Endodermal cell (in vitro differentiated cells): Measurements from ENCODE around the gene OR13J1. TPM values are rescaled to one million over a fixed set of nuclear protein-coding genes. Genes with fewer than 3 reads are reported as not detected.
"Not testable (repeated sequence)": the region's sequence is repeated elsewhere in the genome, so short reads cannot be mapped to it uniquely, and the experiment has no call there.

ENCODE experiments used
- DNase-seq: peaks from one replicate; pipeline ENCODE4 v3.0.0-alpha.2; 2017
- H3K27ac ChIP-seq: 2 replicates; pipeline ENCODE4 v1.5.1; 2013; ENCODE audit warnings: mild to moderate bottlenecking, low read depth, low read length, moderate library complexity
- H3K27me3 ChIP-seq: 2 replicates; pipeline ENCODE4 v1.6.1; 2013; ENCODE audit warnings: mild to moderate bottlenecking, low read length, moderate library complexity; ENCODE audit not compliant: insufficient read depth, control insufficient read depth, poor library complexity, severe bottlenecking
- H3K36me3 ChIP-seq: 2 replicates; pipeline ENCODE4 v1.7.0; 2013; ENCODE audit warnings: mild to moderate bottlenecking, low read length, moderate library complexity; ENCODE audit not compliant: control insufficient read depth, insufficient read depth
- H3K4me1 ChIP-seq: one replicate; pipeline ENCODE4 v1.7.0; 2013; ENCODE audit warnings: low read length; ENCODE audit not compliant: control insufficient read depth, insufficient read depth
- H3K4me3 ChIP-seq: 2 replicates; pipeline ENCODE4 v1.5.1; 2013; ENCODE audit warnings: mild to moderate bottlenecking, low read length, moderate library complexity
- H3K9ac ChIP-seq: 2 replicates; pipeline ENCODE4 v1.6.1; 2013; ENCODE audit warnings: mild to moderate bottlenecking, low read length, moderate library complexity; ENCODE audit not compliant: poor library complexity, severe bottlenecking; ENCODE audit errors: extremely low read depth
- H3K9me3 ChIP-seq: 2 replicates; pipeline ENCODE4 v1.6.1; 2013; ENCODE audit warnings: mild to moderate bottlenecking, low read length, moderate library complexity; ENCODE audit not compliant: control insufficient read depth
- H3K27ac Mint-ChIP-seq: 2 replicates; pipeline ENCODE4 v1.8.0; 2020; ENCODE audit warnings: mixed read lengths
- H3K27me3 Mint-ChIP-seq: 2 replicates; pipeline ENCODE4 v1.8.0; 2021; ENCODE audit warnings: mild to moderate bottlenecking, mixed read lengths; ENCODE audit not compliant: insufficient read depth
- H3K36me3 Mint-ChIP-seq: 2 replicates; pipeline ENCODE4 v1.8.0; 2020; ENCODE audit warnings: low read depth, mixed read lengths
- H3K4me1 Mint-ChIP-seq: 2 replicates; pipeline ENCODE4 v1.8.0; 2020; ENCODE audit warnings: mixed read lengths
- H3K4me3 Mint-ChIP-seq: 2 replicates; pipeline ENCODE4 v1.8.0; 2020; ENCODE audit warnings: mild to moderate bottlenecking, moderate library complexity, mixed read lengths
- H3K9me3 Mint-ChIP-seq: 2 replicates; pipeline ENCODE4 v1.8.0; 2020; ENCODE audit warnings: mild to moderate bottlenecking, mixed read lengths
- CTCF ChIP-seq: fragments of 200-600 bp; sonication (generic); conservative IDR thresholded peaks from 2 replicates; pipeline ENCODE4 v1.5.0; 2021; ENCODE audit warnings: antibody characterized with exemption, mild to moderate bottlenecking
- WGBS, 2 experiments: methylation state at CpG; one replicate each; pipeline versions ENCODE4 v1.1.5 to v1.1.7; 2013; ENCODE audit warnings: missing lambda C conversion rate in 2 of 2, mixed read lengths in 1 of 2; ENCODE audit not compliant: insufficient coverage in 1 of 2, insufficient read length in 1 of 2; 5-methylcytosine and 5-hydroxymethylcytosine counted together
- total RNA-seq, 2 donors: library from RNA; stranded (reverse); fragmentation: NEBNext Ultra II Directional in 1 of 2; extraction: Animal tissue kit (Norgen Biotek cat#: 25700) in 1 of 2; gene quantifications; 2 replicates in 1 of 2; 3 replicates in 1 of 2; pipeline ENCODE4 v1.2.1, GENCODE V29; 2021

The OR13J1 gene
- total RNA-seq, 2 donors from 2014 or later: not detected

- WGBS, 2 experiments: 87 to 95% methylated on average over 2 of the region's 2 CpGs
- TF ChIP-seq CTCF: no peak
- peaks cover 27% of the 10 kb centered on the region for H3K27me3 Mint-ChIP-seq
These were observed 28.8 kb upstream of the OR13J1 start for GRCh38 chr9:35899021-35899420.

GRCh38 chr9:35898337-35898736 lies 28.1 kb upstream of the OR13J1 start:
- Histone ChIP-seq H3K9ac (no peak overlapping the region), H3K27me3 (peaks cover 27% of the 10 kb centered on the region), H3K27ac (no peak overlapping the region), H3K4me1 (no peaks in the 10 kb centered on the region), H3K4me3 (no peak overlapping the region), H3K36me3 (no peaks in the 10 kb centered on the region), H3K9me3 (no peaks in the 10 kb centered on the region)
- peaks cover 27% of the 10 kb centered on the region for H3K27me3 Mint-ChIP-seq
- no peaks in the 10 kb centered on the region for H3K9me3 Mint-ChIP-seq
- DNase-seq: no peak
- no peak for TF ChIP-seq CTCF
- no peaks in the 10 kb centered on the region for H3K36me3 Mint-ChIP-seq
- H3K4me1 Mint-ChIP-seq: no peaks in the 10 kb centered on the region
- H3K27ac Mint-ChIP-seq: no peak overlapping the region
- H3K4me3 Mint-ChIP-seq: no peak overlapping the region

More at GRCh38 chr9:35899021-35899420, 28.8 kb upstream of the OR13J1 start:
- H3K9me3 ChIP-seq: no peaks in the 10 kb centered on the region
- no peaks in the 10 kb centered on the region for H3K4me1 ChIP-seq
- no peaks in the 10 kb centered on the region for H3K9me3 Mint-ChIP-seq
- no peak overlapping the region for H3K27ac ChIP-seq
- H3K36me3 Mint-ChIP-seq: no peaks in the 10 kb centered on the region
- DNase-seq: no peak
- no peak overlapping the region for H3K9ac ChIP-seq
- no peaks in the 10 kb centered on the region for H3K36me3 ChIP-seq
- no peak overlapping the region for H3K4me3 Mint-ChIP-seq
- H3K27me3 ChIP-seq: peaks cover 25% of the 10 kb centered on the region
- no peak overlapping the region for H3K4me3 ChIP-seq
- H3K4me1 Mint-ChIP-seq: no peaks in the 10 kb centered on the region
- H3K27ac Mint-ChIP-seq: no peak overlapping the region

- H3K27ac Mint-ChIP-seq, H3K4me3 Mint-ChIP-seq: not testable (repeated sequence)
These were observed 27.3 kb upstream of the OR13J1 start for GRCh38 chr9:35897376-35898099.

GRCh38 chr9:35896570-35896969 lies 26.4 kb upstream of the OR13J1 start:
- H3K9me3 Mint-ChIP-seq: no peaks in the 10 kb centered on the region
- Histone ChIP-seq H3K9ac (no peak overlapping the region), H3K27me3 (peaks cover 33% of the 10 kb centered on the region)

More at GRCh38 chr9:35897376-35898099, 27.3 kb upstream of the OR13J1 start:
- H3K4me3 ChIP-seq, H3K9ac ChIP-seq, H3K27ac ChIP-seq, H3K4me1 ChIP-seq, H3K9me3 Mint-ChIP-seq, H3K36me3 ChIP-seq, H3K36me3 Mint-ChIP-seq, DNase-seq, H3K9me3 ChIP-seq, H3K4me1 Mint-ChIP-seq: not testable (repeated sequence)
- H3K27me3 Mint-ChIP-seq: peaks cover 31% of the 10 kb centered on the region
- WGBS, 2 experiments: 78 to 86% methylated on average over 4 to 7 of the region's 7 CpGs
- peaks cover 32% of the 10 kb centered on the region for H3K27me3 ChIP-seq

More at GRCh38 chr9:35896570-35896969, 26.4 kb upstream of the OR13J1 start:
- no peaks in the 10 kb centered on the region for H3K36me3 Mint-ChIP-seq
- H3K9me3 ChIP-seq: no peaks in the 10 kb centered on the region
- H3K4me3 Mint-ChIP-seq: no peak overlapping the region
- TF ChIP-seq CTCF: no peak
- no peaks in the 10 kb centered on the region for H3K4me1 Mint-ChIP-seq
- H3K4me3 ChIP-seq: no peak overlapping the region
- no peaks in the 10 kb centered on the region for H3K4me1 ChIP-seq
- no peaks in the 10 kb centered on the region for H3K36me3 ChIP-seq
- WGBS, 2 experiments: 92 to 95% methylated on average over 2 of the region's 2 CpGs
- no peak overlapping the region for H3K27ac ChIP-seq
- no peak overlapping the region for H3K27ac Mint-ChIP-seq
- no peak for DNase-seq
- peaks cover 34% of the 10 kb centered on the region for H3K27me3 Mint-ChIP-seq
